M059J (cell line): ENCODE results near the gene DEXI. TPM values are rescaled to one million over a fixed set of nuclear protein-coding genes. Genes with fewer than 3 reads are reported as not detected.

Experiments
- DNase-seq: peaks from one replicate; pipeline ENCODE4 v3.0.0-alpha.2; 2012; ENCODE audit warnings: low read depth
- total RNA-seq: library from RNA; depleted of rRNA; stranded (reverse); fragments of >200 nt; shearing (Covaris generic); gene quantifications from 2 replicates; pipeline ENCODE4 v1.2.3, GENCODE V29; 2014; rRNA removed

The DEXI gene
- total RNA-seq, 1 experiment from 2014 or later, result 60.7 TPM

- DNase-seq, result peak; percentile 29
Measured at GRCh38 chr16:10895053-10895946, 47.0 kb downstream of the DEXI start.

GRCh38 chr16:10892782-10893318, 49.4 kb downstream of the DEXI start:
- no peak for DNase-seq

- no peak for DNase-seq
Measured at GRCh38 chr16:10889855-10890254, 52.4 kb downstream of the DEXI start.

DNA sequence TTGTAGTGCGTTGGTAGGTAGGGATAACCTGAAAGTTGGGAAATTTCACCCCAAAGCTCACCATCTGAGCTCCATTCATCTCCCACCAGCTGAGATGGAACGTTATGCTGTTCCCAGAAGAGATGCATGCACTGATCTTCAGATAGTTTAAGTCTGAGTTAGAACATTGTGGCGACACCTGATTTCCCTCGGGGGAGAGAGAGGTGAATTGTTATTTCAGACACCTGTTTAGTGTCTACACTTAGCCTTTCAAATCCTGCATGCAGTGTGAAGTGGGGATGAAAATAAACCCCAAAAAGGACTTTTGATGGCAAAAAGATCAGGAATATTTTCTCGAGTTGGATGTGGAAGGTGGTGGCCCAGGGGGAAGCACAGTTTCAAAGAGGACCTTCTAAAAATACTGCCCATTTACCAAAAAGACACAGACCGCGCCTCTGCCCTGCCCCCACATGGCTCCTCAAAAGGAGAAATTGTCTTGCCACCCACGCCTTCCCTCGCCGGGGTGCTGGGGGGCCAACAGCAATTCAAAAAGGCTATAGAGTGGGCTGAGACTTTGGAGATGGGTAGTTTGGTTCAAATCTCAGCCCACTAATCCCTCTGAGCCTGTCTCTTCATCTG, 53.8 kb downstream of the DEXI start:
- DNase-seq, result no peak

GRCh38 chr16:10885246-10885645, 57.0 kb downstream of the DEXI start:
- no peak for DNase-seq

DNA sequence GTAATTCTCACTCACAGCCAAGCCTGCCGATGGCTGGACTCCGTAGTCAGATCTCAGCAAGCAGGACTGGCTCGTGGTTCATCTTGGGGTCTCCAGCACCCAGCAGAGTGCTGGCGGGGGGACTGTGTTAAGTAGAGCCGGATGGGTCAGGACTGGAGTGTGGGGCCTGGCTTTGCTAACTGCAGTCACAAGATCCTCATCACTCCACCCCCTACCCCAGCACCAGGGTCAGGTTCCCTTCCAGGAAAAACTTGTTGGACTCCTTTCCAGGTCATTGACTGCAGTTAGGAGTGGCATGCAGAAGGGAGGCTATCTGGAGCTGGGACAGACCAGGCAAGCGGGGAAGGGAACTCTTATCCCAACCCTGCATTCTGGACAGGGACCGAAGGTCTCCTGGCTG, 59.3 kb downstream of the DEXI start:
- DNase-seq, result no peak

GRCh38 chr16:10881479-10882030, 60.7 kb downstream of the DEXI start:
- DNase-seq, result no peak

- no peak for DNase-seq
Measured at GRCh38 chr16:10880594-10881452, 61.4 kb downstream of the DEXI start.

DNA sequence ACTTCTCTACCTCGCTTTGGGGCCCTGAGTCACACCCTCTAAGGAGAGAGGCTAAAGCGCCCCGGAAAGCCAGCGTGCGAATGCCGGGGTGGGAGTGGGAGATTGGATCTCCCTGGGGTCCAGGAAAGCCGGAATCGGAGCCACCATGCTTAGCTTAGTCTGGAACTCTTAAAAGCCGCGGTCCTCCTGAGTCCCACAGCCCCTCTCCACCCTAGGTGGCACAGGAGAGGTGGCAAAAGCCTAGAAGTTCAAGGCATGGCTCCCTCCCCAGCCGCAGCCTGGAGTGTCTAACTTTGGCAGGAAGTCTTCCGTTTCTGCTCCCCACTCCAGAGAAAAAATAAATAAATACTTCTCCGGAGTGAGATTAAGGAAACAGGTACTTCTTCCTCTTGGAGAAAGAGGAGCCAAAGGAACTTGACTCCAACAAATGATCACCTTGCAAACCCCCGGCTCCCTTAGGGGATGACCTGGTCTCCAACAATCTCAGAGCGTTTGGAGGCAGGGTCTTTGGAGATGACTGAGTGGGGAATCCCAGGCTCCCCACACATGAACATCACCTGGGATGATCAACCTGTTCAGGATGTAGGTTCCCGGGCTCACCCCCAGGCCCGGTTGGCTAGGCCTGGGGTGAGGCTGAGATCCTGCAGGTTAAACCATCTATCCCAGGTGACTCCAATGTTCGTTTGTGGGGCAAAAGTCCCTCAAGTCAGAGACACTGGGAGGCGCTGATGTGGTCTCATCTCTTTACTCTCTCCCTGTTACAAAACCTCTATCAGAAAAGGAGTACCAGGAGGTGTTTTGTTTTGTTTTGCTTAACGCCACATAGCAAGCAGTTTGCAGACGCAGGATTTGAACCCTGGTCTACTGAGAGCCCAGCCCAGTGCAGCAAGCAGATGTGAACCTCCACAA, 62.3 kb downstream of the DEXI start:
- DNase-seq, result no peak

Other genes starting within 250 kb of the DEXI start
- gene TEKT5, start 247.5 kb downstream of the DEXI start, total RNA-seq, result 1.4 TPM in 1 of 2 replicates, not detected in the other
- gene NUBP1, start 198.6 kb downstream of the DEXI start, total RNA-seq, result 32.7 and 45.7 TPM in 2 replicates
- 0.10 TPM in 1 of 2 replicates, not detected in the other for gene TVP23A, start 123.7 kb downstream of the DEXI start, total RNA-seq
- 0.71 and 1.0 TPM in 2 replicates for gene CIITA, start 65.3 kb downstream of the DEXI start, total RNA-seq
- 8.1 and 15.6 TPM in 2 replicates for gene CLEC16A, start 2.1 kb upstream of the DEXI start, total RNA-seq